ENCODE measurements around the gene DNAI1.
A peak's percentile ranks its signal among the peaks of the same experiment; 100 is the strongest.
"Not testable (repeated sequence)": the region's sequence is repeated elsewhere in the genome, so short reads cannot be mapped to it uniquely, and the experiment has no call there.

Gene DNAI1

GRCh38 chr9:34515959-34516358, 57.4 kb downstream of the DNAI1 start:
- no peak for DNase-seq

GRCh38 chr9:34517185-34517584, 58.6 kb downstream of the DNAI1 start:
- no peak for DNase-seq

- DNase-seq, result no peak
Measured at GRCh38 chr9:34518110-34518616, 59.6 kb downstream of the DNAI1 start.

- no peak for DNase-seq
Measured at GRCh38 chr9:34518896-34519295, 60.3 kb downstream of the DNAI1 start.

- no peak for DNase-seq
Measured at GRCh38 chr9:34519321-34520020, 60.9 kb downstream of the DNAI1 start.

- DNase-seq, result no peak
Measured at GRCh38 chr9:34520096-34520495, 61.5 kb downstream of the DNAI1 start.

- DNase-seq, result no peak
Measured at GRCh38 chr9:34520505-34521385, 62.1 kb downstream of the DNAI1 start.

- DNase-seq, result no peak
Measured at GRCh38 chr9:34521406-34522045, 62.9 kb downstream of the DNAI1 start.

GRCh38 chr9:34522091-34522887, 63.7 kb downstream of the DNAI1 start:
- no peak for DNase-seq

GRCh38 chr9:34522971-34523797, 64.6 kb downstream of the DNAI1 start, which contains the start of gene ENHO:
TSS of gene ENHO (minus strand) at chr9:34522990. CDS start at chr9:34521695, 1,295 bp downstream.
- peak; percentile 76 for DNase-seq

GRCh38 chr9:34524349-34524748, 65.7 kb downstream of the DNAI1 start:
- no peak for DNase-seq

- no peak for DNase-seq
Measured at GRCh38 chr9:34526026-34526425, 67.4 kb downstream of the DNAI1 start.

- DNase-seq, result not testable (repeated sequence)
Measured at GRCh38 chr9:34532041-34532440, 73.4 kb downstream of the DNAI1 start.

- no peak for DNase-seq
Measured at GRCh38 chr9:34536685-34537084, 78.1 kb downstream of the DNAI1 start.

- DNase-seq, result no peak
Measured at GRCh38 chr9:34540827-34541226, 82.2 kb downstream of the DNAI1 start.

GRCh38 chr9:34541540-34541939, 82.9 kb downstream of the DNAI1 start:
- DNase-seq, result no peak

- no peak for DNase-seq
Measured at GRCh38 chr9:34544035-34544434, 85.4 kb downstream of the DNAI1 start.

- no peak for DNase-seq
Measured at GRCh38 chr9:34545497-34545896, 86.9 kb downstream of the DNAI1 start.

- no peak for DNase-seq
Measured at GRCh38 chr9:34546102-34546833, 87.7 kb downstream of the DNAI1 start.

Measured in NCI-H2107 (cell line).